ENCODE measurements around the gene LRP10. TPM values are rescaled to one million over a fixed set of nuclear protein-coding genes. Genes with fewer than 3 reads are reported as not detected.

LRP10 gene
- polyA plus RNA-seq, 1 experiment = 87.8 TPM

DNA sequence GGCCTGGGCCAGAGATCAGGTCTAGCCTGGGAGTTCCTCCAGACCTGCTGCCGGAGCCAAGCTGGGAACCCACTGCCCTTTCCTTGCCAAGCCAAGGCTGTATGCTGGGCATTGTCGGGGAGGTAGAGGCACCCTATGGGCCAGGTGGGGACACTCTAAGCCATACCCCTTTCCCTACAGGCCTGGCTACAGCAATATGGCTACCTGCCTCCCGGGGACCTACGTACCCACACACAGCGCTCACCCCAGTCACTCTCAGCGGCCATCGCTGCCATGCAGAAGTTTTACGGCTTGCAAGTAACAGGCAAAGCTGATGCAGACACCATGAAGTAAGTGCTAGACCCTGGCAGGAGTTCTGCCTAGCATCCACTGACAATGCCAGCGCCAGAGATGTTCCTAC is 30.2 kb upstream of the LRP10 start:
- ChIA-PET POLR2A (interaction anchor here (2.0 kb wide), 1 partner anchor 10 kb away, joined by 7 read pairs; no protein-coding TSS in a partner anchor), CTCF (interaction anchor here (0.7 to 1.4 kb wide), 6 partner anchors 10 to 284 kb away, joined by 3 to 7 read pairs (median 5); no protein-coding TSS in a partner anchor)
- H3K27ac ChIP-seq (ENCODE audit: low read depth, low read length) = peak overlapping the region; percentile 52

DNA sequence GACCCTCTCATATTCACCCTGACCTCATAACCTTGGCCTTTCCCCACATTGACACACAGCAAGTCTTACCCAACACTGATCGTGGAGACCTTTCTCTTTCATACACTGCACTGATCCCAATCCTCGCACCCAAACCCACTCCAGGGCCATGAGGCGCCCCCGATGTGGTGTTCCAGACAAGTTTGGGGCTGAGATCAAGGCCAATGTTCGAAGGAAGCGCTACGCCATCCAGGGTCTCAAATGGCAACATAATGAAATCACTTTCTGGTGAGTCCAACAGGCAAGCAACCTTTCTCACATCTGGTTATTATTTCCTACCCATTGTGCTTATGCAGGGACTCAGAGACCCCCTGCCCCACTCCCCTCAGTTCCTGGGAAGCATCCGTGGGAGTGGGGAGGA is 29.8 kb upstream of the LRP10 start:
- Histone ChIP-seq H3K4me3 (ENCODE audit: low read depth, low read length) (no peak overlapping the region), H3K27ac (ENCODE audit: low read depth, low read length) (peak overlapping the region; percentile 21), H3K9me3 (ENCODE audit: control insufficient read depth, insufficient read depth, low read length) (peaks cover 9% of the 10 kb centered on the region; the same call in 1 of the 2 replicates), H3K27me3 (ENCODE audit: control insufficient read depth, insufficient read depth, low read length) (no peaks in the 10 kb centered on the region)
- DNase-seq (ENCODE audit: low read depth, low spot score) = no peak
- TF ChIP-seq, protein P1, sequence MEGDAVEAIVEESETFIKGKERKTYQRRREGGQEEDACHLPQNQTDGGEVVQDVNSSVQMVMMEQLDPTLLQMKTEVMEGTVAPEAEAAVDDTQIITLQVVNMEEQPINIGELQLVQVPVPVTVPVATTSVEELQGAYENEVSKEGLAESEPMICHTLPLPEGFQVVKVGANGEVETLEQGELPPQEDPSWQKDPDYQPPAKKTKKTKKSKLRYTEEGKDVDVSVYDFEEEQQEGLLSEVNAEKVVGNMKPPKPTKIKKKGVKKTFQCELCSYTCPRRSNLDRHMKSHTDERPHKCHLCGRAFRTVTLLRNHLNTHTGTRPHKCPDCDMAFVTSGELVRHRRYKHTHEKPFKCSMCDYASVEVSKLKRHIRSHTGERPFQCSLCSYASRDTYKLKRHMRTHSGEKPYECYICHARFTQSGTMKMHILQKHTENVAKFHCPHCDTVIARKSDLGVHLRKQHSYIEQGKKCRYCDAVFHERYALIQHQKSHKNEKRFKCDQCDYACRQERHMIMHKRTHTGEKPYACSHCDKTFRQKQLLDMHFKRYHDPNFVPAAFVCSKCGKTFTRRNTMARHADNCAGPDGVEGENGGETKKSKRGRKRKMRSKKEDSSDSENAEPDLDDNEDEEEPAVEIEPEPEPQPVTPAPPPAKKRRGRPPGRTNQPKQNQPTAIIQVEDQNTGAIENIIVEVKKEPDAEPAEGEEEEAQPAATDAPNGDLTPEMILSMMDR (IDR thresholded peaks at IDR 0.05; ENCODE audit: low read depth, low read length) = no peak
- CTCF ChIA-PET = interaction anchor here (0.8 to 1.4 kb wide), 3 partner anchors 12 to 271 kb away, joined by 3 to 7 read pairs (median 6); no protein-coding TSS in a partner anchor
- POLR2A ChIA-PET = interaction anchor here (2.0 kb wide), 1 partner anchor 9 kb away, joined by 7 read pairs; no protein-coding TSS in a partner anchor

More for the DNA sequence above, 30.2 kb upstream of the LRP10 start:
- Histone ChIP-seq H3K4me3 (ENCODE audit: low read depth, low read length) (no peak overlapping the region), H3K27me3 (ENCODE audit: control insufficient read depth, insufficient read depth, low read length) (no peaks in the 10 kb centered on the region), H3K9me3 (ENCODE audit: control insufficient read depth, insufficient read depth, low read length) (peaks cover 12% of the 10 kb centered on the region; the same call in 1 of the 2 replicates)
- DNase-seq (ENCODE audit: low read depth, low spot score) = no peak
- TF ChIP-seq, protein P1 (IDR thresholded peaks at IDR 0.05; ENCODE audit: low read depth, low read length) = no peak

DNA sequence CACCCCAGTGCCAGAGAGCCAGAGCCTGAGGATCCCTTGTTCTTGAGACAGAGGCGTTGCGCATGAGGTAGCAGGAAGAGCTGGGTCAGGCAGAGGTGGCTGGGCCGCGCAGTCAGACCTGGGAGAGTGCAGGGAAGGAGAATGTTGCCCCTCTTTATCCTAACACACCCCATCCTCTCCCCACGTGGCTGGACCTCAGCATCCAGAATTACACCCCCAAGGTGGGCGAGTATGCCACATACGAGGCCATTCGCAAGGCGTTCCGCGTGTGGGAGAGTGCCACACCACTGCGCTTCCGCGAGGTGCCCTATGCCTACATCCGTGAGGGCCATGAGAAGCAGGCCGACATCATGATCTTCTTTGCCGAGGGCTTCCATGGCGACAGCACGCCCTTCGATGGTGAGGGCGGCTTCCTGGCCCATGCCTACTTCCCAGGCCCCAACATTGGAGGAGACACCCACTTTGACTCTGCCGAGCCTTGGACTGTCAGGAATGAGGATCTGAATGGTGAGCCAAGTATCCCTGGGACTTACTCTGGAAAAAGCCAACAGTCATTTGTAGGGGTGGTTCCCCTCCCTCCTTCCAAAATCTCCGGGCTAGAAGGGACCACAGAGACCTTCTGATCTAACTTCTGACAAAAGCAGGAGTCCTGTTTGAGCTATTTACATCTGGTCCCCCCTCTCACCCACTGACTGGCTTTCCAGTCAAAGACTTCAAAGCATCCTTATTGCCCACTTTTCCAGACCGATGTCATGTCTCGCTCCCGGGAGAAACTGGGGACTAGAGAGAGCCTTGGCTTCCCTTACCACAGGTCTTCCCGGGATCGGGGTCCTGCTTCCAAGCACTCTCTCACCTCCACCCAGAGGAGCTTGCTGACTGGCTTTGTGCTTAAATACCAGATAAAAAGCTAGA is 29.1 kb upstream of the LRP10 start:
- Histone ChIP-seq H3K9me3 (ENCODE audit: control insufficient read depth, insufficient read depth, low read length) (peaks cover 2% of the 10 kb centered on the region; the same call in 1 of the 2 replicates), H3K27me3 (ENCODE audit: control insufficient read depth, insufficient read depth, low read length) (no peaks in the 10 kb centered on the region), H3K27ac (ENCODE audit: low read depth, low read length) (peak overlapping the region; percentile 47), H3K4me3 (ENCODE audit: low read depth, low read length) (no peak overlapping the region)
- ChIA-PET CTCF (interaction anchor here (0.8 to 1.5 kb wide), 3 partner anchors 11 to 285 kb away, joined by 3 to 6 read pairs (median 3); no protein-coding TSS in a partner anchor), POLR2A (interaction anchor here (2.0 kb wide), 1 partner anchor 8 kb away, joined by 7 read pairs; no protein-coding TSS in a partner anchor)
- no peak for DNase-seq (ENCODE audit: low read depth, low spot score)
- TF ChIP-seq, protein P1 (IDR thresholded peaks at IDR 0.05; ENCODE audit: low read depth, low read length) = no peak

DNA sequence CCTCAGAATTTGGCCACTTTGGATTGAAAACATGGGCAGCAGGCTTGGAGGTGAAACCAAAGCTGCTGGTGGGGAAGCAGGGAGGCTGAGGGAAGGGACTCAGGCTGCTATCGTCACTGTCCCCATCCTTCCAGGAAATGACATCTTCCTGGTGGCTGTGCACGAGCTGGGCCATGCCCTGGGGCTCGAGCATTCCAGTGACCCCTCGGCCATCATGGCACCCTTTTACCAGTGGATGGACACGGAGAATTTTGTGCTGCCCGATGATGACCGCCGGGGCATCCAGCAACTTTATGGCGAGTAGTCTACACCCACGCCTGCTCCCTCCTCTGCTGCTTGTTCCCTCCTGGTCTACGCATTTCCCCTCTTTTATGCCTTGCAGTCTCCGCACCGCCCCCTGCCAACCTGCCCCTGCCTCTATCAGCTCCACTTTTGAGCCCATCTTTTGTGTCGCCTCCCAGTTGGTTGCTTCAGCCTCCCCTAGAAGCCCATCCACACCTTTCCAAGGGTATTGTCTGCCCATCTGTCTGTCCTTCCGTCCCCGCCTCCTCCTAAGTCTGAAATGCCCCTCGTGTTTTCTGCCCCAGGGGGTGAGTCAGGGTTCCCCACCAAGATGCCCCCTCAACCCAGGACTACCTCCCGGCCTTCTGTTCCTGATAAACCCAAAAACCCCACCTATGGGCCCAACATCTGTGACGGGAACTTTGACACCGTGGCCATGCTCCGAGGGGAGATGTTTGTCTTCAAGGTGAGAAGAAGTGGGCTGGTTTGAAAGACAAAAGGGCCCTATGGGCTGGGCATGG is 28.2 kb upstream of the LRP10 start:
- ChIA-PET POLR2A (no interaction called here), CTCF (interaction anchor here (0.8 to 1.5 kb wide), 2 partner anchors 10 to 286 kb away, joined by 3 to 6 read pairs; no protein-coding TSS in a partner anchor)

More for the DNA sequence above, 28.2 kb upstream of the LRP10 start:
- no peaks in the 10 kb centered on the region for H3K9me3 ChIP-seq (ENCODE audit: control insufficient read depth, insufficient read depth, low read length)
- no peak for DNase-seq (ENCODE audit: low read depth, low spot score)
- H3K27me3 ChIP-seq (ENCODE audit: control insufficient read depth, insufficient read depth, low read length) = no peaks in the 10 kb centered on the region
- peak overlapping the region; percentile 47 for H3K27ac ChIP-seq (ENCODE audit: low read depth, low read length)
- TF ChIP-seq, protein P1 (IDR thresholded peaks at IDR 0.05; ENCODE audit: low read depth, low read length) = no peak
- H3K4me3 ChIP-seq (ENCODE audit: low read depth, low read length) = no peak overlapping the region
